ENCODE measurements around the gene SMIM45.

The SMIM45 gene

GRCh38 chr22:41992496-41992895, 40.5 kb downstream of the SMIM45 start:
- no peak overlapping the region for H4K5ac ChIP-seq (ENCODE audit: insufficient read length, low read depth, low read length)
- no peak overlapping the region for H2BK15ac ChIP-seq (ENCODE audit: low read length)
- H3K23ac ChIP-seq (ENCODE audit: insufficient read length): no peak overlapping the region
- H3K23me2 ChIP-seq (ENCODE audit: low read depth, low read length): no peaks in the 10 kb centered on the region
- H3K27me3 ChIP-seq (replicated peaks in 1 of 4; ENCODE audit: control insufficient read depth in 3 of 4, extremely low read depth in 1 of 4, insufficient read depth in 3 of 4, low read length in 3 of 4): no peaks in the 10 kb centered on the region
- no peak overlapping the region for H3K27ac ChIP-seq (ENCODE audit: low read depth, low read length)
- no peak overlapping the region for H4K91ac ChIP-seq (replicated peaks; ENCODE audit: insufficient read length, low read length)
- FAIRE-seq: no peak
- no peak overlapping the region for H3K56ac ChIP-seq (replicated peaks; ENCODE audit: insufficient read length, low read depth, low read length)
- no peak for DNase-seq (ENCODE audit: low read depth in 1 of 2, low spot score in 2 of 2)
- no peak overlapping the region for H2BK5ac ChIP-seq (ENCODE audit: low read depth, low read length)
- H2BK120ac ChIP-seq (replicated peaks; ENCODE audit: low read depth, low read length): no peak overlapping the region
- H2AFZ ChIP-seq (ENCODE audit: low read length): no peak overlapping the region
- no peak overlapping the region for H2BK20ac ChIP-seq (ENCODE audit: low read length)
- H3K79me2 ChIP-seq (ENCODE audit: control insufficient read depth in 1 of 2, insufficient read depth in 2 of 2, low read length in 2 of 2): no peaks in the 10 kb centered on the region
- H3K4me2 ChIP-seq (ENCODE audit: insufficient read depth in 1 of 2, low read depth in 2 of 2, low read length in 2 of 2): no peak overlapping the region
- no peak overlapping the region for H2BK12ac ChIP-seq (ENCODE audit: low read depth, low read length)
- no peaks in the 10 kb centered on the region for H3K9me3 ChIP-seq (ENCODE audit: insufficient read depth in 2 of 2, low read depth in 1 of 2, low read length in 1 of 2)
- ChIA-PET CTCF (ENCODE audit: partially characterized antibody) (interaction anchor here (0.6 to 1.9 kb wide), 3 partner anchors 9 to 1106 kb away, joined by 4 to 5 read pairs (median 5); no protein-coding TSS in a partner anchor), POLR2A (ENCODE audit: partially characterized antibody) (interaction anchor here (0.6 kb wide), 1 partner anchor 380 kb away, joined by 3 read pairs; no protein-coding TSS in a partner anchor)
- no peak overlapping the region for H3K14ac ChIP-seq (ENCODE audit: insufficient read length)
- no peaks in the 10 kb centered on the region for H3K79me1 ChIP-seq (ENCODE audit: low read depth, low read length)
- no peaks in the 10 kb centered on the region for H3K4me1 ChIP-seq (replicated peaks in 1 of 4; ENCODE audit: control insufficient read depth in 3 of 4, insufficient read depth in 4 of 4, low read length in 3 of 4)
- no peak overlapping the region for H3K4me3 ChIP-seq (ENCODE audit: extremely low read depth in 1 of 4, insufficient read depth in 2 of 4, low read depth in 3 of 4, low read length in 4 of 4)
- H4K20me1 ChIP-seq (replicated peaks in 1 of 2; ENCODE audit: control insufficient read depth in 1 of 2, insufficient read depth in 2 of 2, low read length in 2 of 2): peaks cover 0 to 2% of the 10 kb centered on the region in 2 experiments
- no peak overlapping the region for H2AK5ac ChIP-seq (ENCODE audit: low read depth, low read length)
- H3K18ac ChIP-seq (ENCODE audit: extremely low read depth, low read length): no peak overlapping the region
- TF ChIP-seq MAFK (IDR thresholded peaks at IDR 0.05; ENCODE audit: low read depth, low read length) (no peak), SP2 (IDR thresholded peaks at IDR 0.05; ENCODE audit: low read length) (no peak), NANOG (IDR thresholded peaks at IDR 0.05; ENCODE audit: insufficient read depth, low read depth, low read length, poor library complexity, severe bottlenecking) (no peak), YY1 (IDR thresholded peaks at IDR 0.05; ENCODE audit: low read depth, low read length) (no peak), SUZ12 (IDR thresholded peaks at IDR 0.05; ENCODE audit: low read length) (no peak)
- no peak overlapping the region for H4K8ac ChIP-seq (ENCODE audit: extremely low read depth, insufficient read depth, low read length)
- WGBS, 2 experiments (ENCODE audit: extremely low coverage in 1 of 2, insufficient coverage in 1 of 2, insufficient read length in 1 of 2, insufficient replicate concordance in 2 of 2, low coverage in 1 of 2, low lambda C conversion rate in 2 of 2, missing lambda C conversion rate in 1 of 2): 95% methylated on average over 5 of the region's 5 CpGs; no CpG with 5 or more reads in 1 of the 2 experiments
- no peak overlapping the region for H3K4ac ChIP-seq (replicated peaks; ENCODE audit: insufficient read length, low read depth, low read length)
- H3K9ac ChIP-seq (replicated peaks in 1 of 4; ENCODE audit: extremely low read depth in 1 of 4, low read depth in 3 of 4, low read length in 3 of 4): no peak overlapping the region
- H3K36me3 ChIP-seq (ENCODE audit: control insufficient read depth in 2 of 4, insufficient read depth in 4 of 4, low read length in 3 of 4): peaks cover 14 to 57% (median 36%) of the 10 kb centered on the region in 4 experiments; a peak in 7 of 8 replicates

Measured in H1 (cell line).